Fibroblast of pulmonary artery (primary cell): Measurements from ENCODE around the gene SCRG1.
A peak's percentile ranks its signal among the peaks of the same experiment; 100 is the strongest.

ENCODE experiments used
- DNase-seq: peaks from one replicate; pipeline ENCODE4 v3.0.0-alpha.2; 2010; ENCODE audit warnings: low read depth
- H3K4me3 ChIP-seq: replicated peaks from 2 replicates; pipeline ENCODE4 v1.5.1; 2011; ENCODE audit warnings: low read depth, mild to moderate bottlenecking, control low read depth, low read length, moderate library complexity
- CTCF ChIP-seq: IDR thresholded peaks from 2 replicates; pipeline ENCODE4 v1.5.1; 2011; ENCODE audit warnings: mild to moderate bottlenecking, control low read depth, low read length, inconsistent platforms; ENCODE audit errors: missing control alignments

The SCRG1 gene

DNA sequence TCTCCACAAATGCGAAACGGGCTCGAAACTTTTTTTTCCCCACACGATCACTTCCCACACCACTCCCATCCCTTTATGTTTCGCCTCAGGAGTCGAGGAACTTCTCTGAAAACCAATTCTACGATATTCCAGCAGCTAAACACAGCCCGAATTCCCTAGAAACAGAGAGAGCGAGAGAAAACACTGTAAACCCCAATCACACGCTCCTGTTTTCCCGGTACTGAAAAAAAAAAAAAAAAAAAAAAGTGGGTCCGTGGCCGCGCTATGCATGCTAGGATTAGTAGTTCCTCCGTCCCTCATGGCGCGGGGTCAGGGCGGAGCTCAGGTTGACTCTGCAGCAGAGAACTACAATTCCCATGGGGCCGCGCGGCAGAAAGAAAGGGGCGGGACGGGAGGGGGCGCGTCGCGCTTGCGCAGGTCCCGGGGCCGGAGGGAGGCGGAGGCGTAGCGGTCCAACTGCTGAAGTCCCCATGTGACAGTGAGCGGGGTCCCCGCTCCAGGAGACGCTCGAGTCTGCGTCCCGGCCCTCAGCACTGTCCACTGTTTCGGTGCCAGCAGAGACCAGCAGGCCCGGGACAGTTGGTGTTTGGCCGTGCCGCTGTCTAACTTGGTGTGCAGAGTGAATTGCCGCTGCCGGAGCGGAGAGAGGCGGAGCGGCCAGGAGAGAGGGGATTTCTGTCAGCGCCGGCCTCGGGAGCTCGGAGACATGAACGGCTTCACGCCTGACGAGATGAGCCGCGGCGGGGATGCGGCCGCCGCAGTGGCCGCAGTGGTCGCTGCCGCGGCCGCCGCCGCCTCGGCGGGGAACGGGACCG, 28.2 kb downstream of the SCRG1 start, which contains the start of gene SAP30:
SAP30 (plus strand) TSS at position 478 of the 815 bp plus-strand sequence; CDS start at position 707, 229 bp downstream.
- peak within 1 kb of the TSS; percentile 75 for H3K4me3 ChIP-seq
- no peak for TF ChIP-seq CTCF
- DNase-seq: peak; percentile 99

DNA sequence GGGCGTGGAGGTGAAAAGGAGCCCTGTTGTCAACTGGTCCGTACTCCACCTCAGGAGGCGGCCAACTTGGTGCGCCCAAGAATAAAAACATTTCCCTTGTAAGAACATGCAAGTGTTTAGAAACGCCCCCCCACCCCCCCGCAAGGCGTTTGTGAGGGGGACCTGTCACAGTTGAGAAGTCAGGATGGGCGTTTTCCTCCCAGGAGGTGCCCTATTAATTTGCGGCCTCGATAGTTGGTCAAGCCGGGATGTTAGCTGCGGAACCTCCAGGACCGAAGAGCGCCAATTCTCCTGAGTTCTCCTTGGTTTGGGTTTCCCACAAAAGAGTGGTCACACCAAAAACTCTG, 28.8 kb downstream of the SCRG1 start:
- DNase-seq: no peak
- H3K4me3 ChIP-seq: peak overlapping the region; percentile 75
- no peak for TF ChIP-seq CTCF

DNA sequence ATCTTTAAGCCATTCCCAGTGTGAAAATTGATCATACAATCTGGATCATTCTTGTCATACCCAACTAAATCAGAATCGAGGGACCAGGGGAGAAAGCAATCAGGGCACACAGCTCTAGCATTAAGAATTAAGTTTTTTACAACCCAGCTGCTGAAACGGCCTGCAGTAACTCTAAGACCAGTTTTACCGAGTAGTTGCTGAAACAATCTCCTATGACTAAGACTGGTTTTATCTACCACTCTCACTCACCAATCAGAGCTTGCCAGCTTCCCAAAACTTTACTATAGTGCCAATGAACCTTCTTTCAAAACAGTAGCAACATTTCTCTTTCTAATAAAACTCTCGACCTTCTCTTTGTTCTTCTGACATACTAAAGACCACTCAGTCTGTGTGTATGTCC, 31.0 kb downstream of the SCRG1 start:
- TF ChIP-seq CTCF: no peak
- peak; percentile 58 for DNase-seq
- H3K4me3 ChIP-seq: peak overlapping the region; percentile 23

GRCh38 chr4:173367285-173367684, 31.6 kb downstream of the SCRG1 start:
- DNase-seq: peak; percentile 59
- TF ChIP-seq CTCF: no peak
- peak overlapping the region; percentile 23 for H3K4me3 ChIP-seq

DNA sequence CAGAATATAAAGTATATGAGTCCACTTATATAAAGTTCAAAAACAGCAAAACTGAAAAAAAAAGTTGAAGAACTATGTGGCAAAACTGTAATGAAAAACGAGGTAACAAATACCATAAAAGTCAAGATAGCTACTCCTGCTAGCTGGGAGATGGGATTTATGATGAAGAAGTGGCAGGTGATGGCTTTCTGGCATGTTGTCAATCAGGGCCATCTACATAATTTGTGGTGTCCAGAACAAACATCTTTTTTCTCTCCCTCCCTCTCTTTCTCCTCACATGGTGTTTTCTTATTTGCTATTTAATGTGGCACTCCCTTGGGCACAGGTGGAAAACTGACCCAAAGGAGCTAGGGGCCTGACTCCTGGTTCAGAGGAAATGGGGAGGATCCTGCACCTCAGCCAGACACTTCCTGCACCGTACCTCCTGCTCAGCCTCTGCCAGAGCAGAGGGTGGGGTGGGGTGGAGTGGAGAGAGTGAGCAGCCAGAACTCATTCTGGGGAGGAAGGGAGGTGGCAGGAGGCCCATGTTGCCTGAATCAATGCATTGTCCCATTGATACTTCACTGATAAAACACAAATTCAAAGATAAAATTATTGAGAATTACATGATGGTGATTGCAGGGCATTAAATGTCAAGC, 33.4 kb downstream of the SCRG1 start:
- H3K4me3 ChIP-seq: no peak overlapping the region
- no peak for TF ChIP-seq CTCF
- no peak for DNase-seq

GRCh38 chr4:173362666-173363065, 36.2 kb downstream of the SCRG1 start:
- no peak for TF ChIP-seq CTCF
- H3K4me3 ChIP-seq: no peak overlapping the region
- DNase-seq: no peak
